HUES64 (cell line): ENCODE results near the gene RNASET2.

Experiments
- H3K27ac ChIP-seq: 2 replicates; pipeline ENCODE4 v1.7.0; 2013; ENCODE audit warnings: low read depth, low read length, inconsistent platforms
- H3K27me3 ChIP-seq: 2 replicates; pipeline ENCODE4 v1.6.1; 2013; ENCODE audit warnings: mild to moderate bottlenecking, low read length; ENCODE audit not compliant: insufficient read depth
- H3K36me3 ChIP-seq: 2 replicates; pipeline ENCODE4 v1.6.1; 2013; ENCODE audit warnings: mild to moderate bottlenecking, low read length; ENCODE audit not compliant: insufficient read depth
- H3K4me1 ChIP-seq: 2 replicates; pipeline ENCODE4 v1.6.1; 2013; ENCODE audit warnings: mild to moderate bottlenecking, low read length, moderate library complexity; ENCODE audit not compliant: insufficient read depth
- H3K4me3 ChIP-seq: 2 replicates; pipeline ENCODE4 v1.5.1; 2013; ENCODE audit warnings: mild to moderate bottlenecking, low read length, moderate library complexity
- H3K9ac ChIP-seq: 2 replicates; pipeline ENCODE4 v1.6.1; 2013; ENCODE audit warnings: mild to moderate bottlenecking, low read depth, low read length
- H3K9me3 ChIP-seq: 2 replicates; pipeline ENCODE4 v1.6.1; 2013; ENCODE audit warnings: low read depth, low read length; ENCODE audit not compliant: insufficient read depth
- WGBS: fragments of 150-250, 120-280 bp; methylation state at CpG from one replicate; pipeline ENCODE4 v1.1.7; 2013; ENCODE audit warnings: missing lambda C conversion rate; 5-methylcytosine and 5-hydroxymethylcytosine counted together

Gene RNASET2

GRCh38 chr6:166932616-166933015, 23.7 kb downstream of the RNASET2 start:
- WGBS = 97% methylated on average over 10 of the region's 10 CpGs
- no peak overlapping the region for H3K27ac ChIP-seq
- peaks cover 6% of the 10 kb centered on the region; the same call in 1 of the 2 replicates for H3K36me3 ChIP-seq
- no peaks in the 10 kb centered on the region for H3K27me3 ChIP-seq
- H3K4me1 ChIP-seq = peaks cover 3% of the 10 kb centered on the region; the same call in 1 of the 2 replicates
- H3K9me3 ChIP-seq = no peaks in the 10 kb centered on the region
- H3K4me3 ChIP-seq = no peak overlapping the region
- H3K9ac ChIP-seq = no peak overlapping the region

GRCh38 chr6:166932116-166932515, 24.2 kb downstream of the RNASET2 start:
- Histone ChIP-seq H3K9ac (no peak overlapping the region), H3K4me1 (peaks cover 3% of the 10 kb centered on the region; the same call in 1 of the 2 replicates), H3K4me3 (no peak overlapping the region), H3K36me3 (peaks cover 4% of the 10 kb centered on the region; the same call in 1 of the 2 replicates), H3K9me3 (no peaks in the 10 kb centered on the region), H3K27ac (no peak overlapping the region), H3K27me3 (no peaks in the 10 kb centered on the region)
- WGBS = 93% methylated on average over 6 of the region's 6 CpGs

GRCh38 chr6:166931426-166931970, 24.9 kb downstream of the RNASET2 start:
- Histone ChIP-seq H3K36me3 (peaks cover 4% of the 10 kb centered on the region; the same call in 1 of the 2 replicates), H3K9ac (no peak overlapping the region), H3K4me3 (no peak overlapping the region), H3K9me3 (no peaks in the 10 kb centered on the region), H3K27ac (no peak overlapping the region), H3K4me1 (peaks cover under 1% of the 10 kb centered on the region; the same call in 1 of the 2 replicates), H3K27me3 (no peaks in the 10 kb centered on the region)
- WGBS = 93% methylated on average over 14 of the region's 14 CpGs

- H3K27ac ChIP-seq = no peak overlapping the region
- WGBS = 94% methylated on average over 4 of the region's 4 CpGs
- H3K9me3 ChIP-seq = no peaks in the 10 kb centered on the region
- H3K4me1 ChIP-seq = no peaks in the 10 kb centered on the region
- H3K36me3 ChIP-seq = peaks cover 4% of the 10 kb centered on the region; the same call in 1 of the 2 replicates
- no peak overlapping the region for H3K4me3 ChIP-seq
- no peaks in the 10 kb centered on the region for H3K27me3 ChIP-seq
- no peak overlapping the region for H3K9ac ChIP-seq
Measured at GRCh38 chr6:166930354-166930891, 25.9 kb downstream of the RNASET2 start.

GRCh38 chr6:166929542-166930189, 26.7 kb downstream of the RNASET2 start:
- Histone ChIP-seq H3K9ac (no peak overlapping the region), H3K4me3 (no peak overlapping the region), H3K36me3 (peaks cover 4% of the 10 kb centered on the region; the same call in 1 of the 2 replicates), H3K4me1 (no peaks in the 10 kb centered on the region), H3K9me3 (no peaks in the 10 kb centered on the region), H3K27me3 (no peaks in the 10 kb centered on the region), H3K27ac (no peak overlapping the region)
- WGBS = 91% methylated on average over 9 of the region's 9 CpGs

GRCh38 chr6:166928644-166929541, 27.5 kb downstream of the RNASET2 start:
- Histone ChIP-seq H3K9ac (no peak overlapping the region), H3K4me1 (no peaks in the 10 kb centered on the region), H3K27me3 (no peaks in the 10 kb centered on the region), H3K4me3 (no peak overlapping the region), H3K9me3 (no peaks in the 10 kb centered on the region), H3K27ac (no peak overlapping the region), H3K36me3 (peaks cover 4% of the 10 kb centered on the region; the same call in 1 of the 2 replicates)
- whole genome bisulfite sequencing = 96% methylated on average over 21 of the region's 21 CpGs

GRCh38 chr6:166927935-166928643, 28.3 kb downstream of the RNASET2 start:
- Histone ChIP-seq H3K36me3 (peaks cover 4% of the 10 kb centered on the region; the same call in 1 of the 2 replicates), H3K27me3 (no peaks in the 10 kb centered on the region), H3K9ac (no peak overlapping the region), H3K4me1 (no peaks in the 10 kb centered on the region), H3K4me3 (no peak overlapping the region), H3K9me3 (no peaks in the 10 kb centered on the region), H3K27ac (no peak overlapping the region)
- 87% methylated on average over 12 of the region's 13 CpGs for WGBS

GRCh38 chr6:166927240-166927934, 29.0 kb downstream of the RNASET2 start:
- H3K9ac ChIP-seq = no peak overlapping the region
- H3K4me3 ChIP-seq = no peak overlapping the region
- H3K36me3 ChIP-seq = peaks cover 1% of the 10 kb centered on the region; the same call in 1 of the 2 replicates
- no peaks in the 10 kb centered on the region for H3K9me3 ChIP-seq
- no peaks in the 10 kb centered on the region for H3K4me1 ChIP-seq
- no peaks in the 10 kb centered on the region for H3K27me3 ChIP-seq
- WGBS = 94% methylated on average over 12 of the region's 12 CpGs
- H3K27ac ChIP-seq = no peak overlapping the region

- H3K4me3 ChIP-seq = no peak overlapping the region
- H3K4me1 ChIP-seq = no peaks in the 10 kb centered on the region
- no peak overlapping the region for H3K27ac ChIP-seq
- no peaks in the 10 kb centered on the region for H3K36me3 ChIP-seq
- no peak overlapping the region for H3K9ac ChIP-seq
- H3K9me3 ChIP-seq = no peaks in the 10 kb centered on the region
- H3K27me3 ChIP-seq = no peaks in the 10 kb centered on the region
- 95% methylated on average over 12 of the region's 12 CpGs for WGBS
Measured at GRCh38 chr6:166926748-166927147, 29.6 kb downstream of the RNASET2 start.
